K562 (cell line): ENCODE data around the gene TIMM10. TPM values are rescaled to one million over a fixed set of nuclear protein-coding genes. Genes with fewer than 3 reads are reported as not detected.

Source experiments
- CC2D1A ChIP-seq: fragments of 450-650 bp; IDR thresholded peaks from 2 replicates; pipeline ENCODE4 v1.6.1; 2017; ENCODE audit warnings: mild to moderate bottlenecking
- ETS2 ChIP-seq: IDR thresholded peaks from 2 replicates; pipeline ENCODE4 v1.6.1; 2016; ENCODE audit warnings: borderline replicate concordance, missing genetic modification characterization, mild to moderate bottlenecking, moderate library complexity, missing compliant biosample characterization; ENCODE audit not compliant: poor library complexity, severe bottlenecking
- GABPB2 ChIP-seq: fragments of 250-450 bp; sonication (Bioruptor Pico); conservative IDR thresholded peaks from 2 replicates; pipeline ENCODE4 v1.5.1; 2021; ENCODE audit warnings: mild to moderate bottlenecking
- HEY1 ChIP-seq: fragments of 250-450 bp; sonication (Bioruptor Pico); IDR thresholded peaks from 2 replicates; pipeline ENCODE4 v1.5.0; 2020; ENCODE audit warnings: mild to moderate bottlenecking, moderate library complexity, borderline replicate concordance
- ILF3 ChIP-seq: fragments of 450-650 bp; IDR thresholded peaks from 2 replicates; pipeline ENCODE4 v1.6.1; 2018; ENCODE audit warnings: antibody characterized with exemption, mild to moderate bottlenecking, moderate library complexity, borderline replicate concordance
- IRF2 ChIP-seq: sonication (generic); formaldehyde crosslinking; IDR thresholded peaks from 2 replicates; pipeline ENCODE4 v1.8.1; 2022; ENCODE audit warnings: mild to moderate bottlenecking, missing genetic modification reagents
- POLR2AphosphoS5 ChIP-seq: IDR thresholded peaks from 2 replicates; pipeline ENCODE4 v1.6.1; 2011; ENCODE audit warnings: mild to moderate bottlenecking, low read depth, low read length, moderate library complexity; ENCODE audit not compliant: control insufficient read depth, insufficient read depth
- SMAD3 ChIP-seq: fragments of 450-650 bp; formaldehyde crosslinking; conservative IDR thresholded peaks from 2 replicates; pipeline ENCODE4 v1.4.0; 2020; ENCODE audit warnings: mild to moderate bottlenecking
- SMARCA4 ChIP-seq: fragments of 450-650 bp; IDR thresholded peaks from 2 replicates; pipeline ENCODE4 v1.6.1; 2016
- U2AF1 ChIP-seq: fragments of 200-400 bp; formaldehyde crosslinking; optimal IDR thresholded peaks from 2 replicates; pipeline ENCODE3; 2017; ENCODE audit warnings: mild to moderate bottlenecking, low read depth, low read length, moderate library complexity
- ZBTB17 ChIP-seq: fragments of 450-650 bp; formaldehyde crosslinking; IDR thresholded peaks from 2 replicates; pipeline ENCODE4 v1.4.0; 2020; ENCODE audit warnings: mild to moderate bottlenecking
- ZNF766 ChIP-seq: fragments of 200-800 bp; sonication (Bioruptor generic); conservative IDR thresholded peaks from 2 replicates; pipeline ENCODE4 v1.6.1; 2016; ENCODE audit warnings: missing genetic modification characterization, missing compliant biosample characterization
- polyA plus RNA-seq, 8 experiments: library from polyadenylated mRNA; depleted of rRNA in 4 of 8; stranded (reverse) in 5 of 8; unstranded in 3 of 8; fragments of >200 nt; fragmentation: Nextera tagmentation in 2 of 8; fragmentation: Illumina TruSeq in 1 of 8; extraction: Ambion mirVana in 2 of 8; extraction: Trizol in 1 of 8; gene quantifications; 2 replicates each; pipeline versions ENCODE4 v1.2.1 to v1.2.3, GENCODE V29; 2011 to 2014; ENCODE audit warnings: inconsistent platforms in 1 of 8, missing spikeins in 1 of 8
- total RNA-seq, 7 experiments: library from RNA; depleted of rRNA in 6 of 7; stranded (reverse); fragments of >200 nt in 6 of 7; fragmentation: Illumina TruSeq in 2 of 7; extraction: Trizol in 2 of 7; gene quantifications; 2 replicates each; pipeline versions ENCODE4 v1.2.1 to v1.2.3, GENCODE V29; 2011 to 2021; ENCODE audit warnings: low replicate concordance in 1 of 7
- TF ChIP-seq, protein P1 (sequence below): sonication (generic); formaldehyde crosslinking; IDR thresholded peaks from 2 replicates; pipeline ENCODE4 v1.8.0; 2022; ENCODE audit warnings: mild to moderate bottlenecking, missing genetic modification reagents, borderline replicate concordance

TIMM10 gene
- total and polyA plus RNA-seq, 9 of the 15 experiments (the other 6 are each of a cell fraction or from before 2014, with no cell fraction given), result 109 to 553 (median 172) TPM

DNA sequence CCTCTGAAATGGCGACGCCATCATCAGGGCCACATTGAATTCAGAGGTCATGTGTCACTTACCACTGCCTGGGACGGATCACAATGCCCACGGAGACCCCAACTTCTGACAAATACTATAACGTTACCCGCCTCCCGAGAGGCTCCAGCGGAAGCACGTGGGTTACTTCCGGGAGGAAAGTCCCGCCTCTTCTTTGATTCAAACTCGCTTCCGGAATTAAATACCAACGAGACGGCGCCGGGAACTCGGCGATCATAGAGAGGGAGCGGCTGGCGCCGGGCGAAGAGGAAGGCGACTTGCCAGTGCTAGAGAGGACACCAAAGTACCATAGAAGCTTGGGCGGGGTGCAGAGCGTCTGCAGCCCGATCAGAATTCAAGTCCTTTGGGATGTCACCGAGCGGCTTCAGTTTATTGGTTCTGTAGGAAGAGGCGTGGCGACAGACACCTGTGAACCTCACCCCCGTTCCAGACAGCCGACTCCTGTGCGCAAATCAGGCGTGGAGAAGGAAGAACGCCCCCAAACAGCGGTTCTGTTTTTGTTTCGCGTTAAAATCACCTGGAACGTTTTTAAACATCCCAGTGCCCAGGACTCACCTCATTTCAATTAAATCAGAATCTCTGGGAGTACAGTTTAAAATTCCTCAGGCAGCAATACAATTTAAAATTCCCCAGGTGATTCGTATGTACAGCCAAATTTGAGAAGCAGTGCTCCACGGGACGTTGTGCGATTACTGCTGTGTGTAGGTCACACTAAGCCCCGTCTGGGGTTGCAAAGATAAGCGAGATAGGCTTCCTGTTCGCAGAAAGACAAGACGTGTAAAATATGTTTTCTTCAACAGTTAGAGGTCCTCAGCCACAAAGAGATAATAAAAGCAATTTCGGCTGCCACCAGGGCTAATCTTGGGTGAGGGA, at the start of gene TIMM10 (continued):
- TF ChIP-seq, protein P1, sequence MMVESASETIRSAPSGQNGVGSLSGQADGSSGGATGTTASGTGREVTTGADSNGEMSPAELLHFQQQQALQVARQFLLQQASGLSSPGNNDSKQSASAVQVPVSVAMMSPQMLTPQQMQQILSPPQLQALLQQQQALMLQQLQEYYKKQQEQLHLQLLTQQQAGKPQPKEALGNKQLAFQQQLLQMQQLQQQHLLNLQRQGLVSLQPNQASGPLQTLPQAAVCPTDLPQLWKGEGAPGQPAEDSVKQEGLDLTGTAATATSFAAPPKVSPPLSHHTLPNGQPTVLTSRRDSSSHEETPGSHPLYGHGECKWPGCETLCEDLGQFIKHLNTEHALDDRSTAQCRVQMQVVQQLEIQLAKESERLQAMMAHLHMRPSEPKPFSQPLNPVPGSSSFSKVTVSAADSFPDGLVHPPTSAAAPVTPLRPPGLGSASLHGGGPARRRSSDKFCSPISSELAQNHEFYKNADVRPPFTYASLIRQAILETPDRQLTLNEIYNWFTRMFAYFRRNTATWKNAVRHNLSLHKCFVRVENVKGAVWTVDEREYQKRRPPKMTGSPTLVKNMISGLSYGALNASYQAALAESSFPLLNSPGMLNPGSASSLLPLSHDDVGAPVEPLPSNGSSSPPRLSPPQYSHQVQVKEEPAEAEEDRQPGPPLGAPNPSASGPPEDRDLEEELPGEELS (CRISPR knock-in tag), result no peak
- TF ChIP-seq SMARCA4 (peak; percentile 96), POLR2AphosphoS5 (peak; percentile 88), U2AF1 (no peak), ILF3 (no peak), HEY1 (CRISPR knock-in tag) (no peak), ETS2 (tag) (no peak), GABPB2 (CRISPR knock-in tag) (0 out of 2 replicates have a peak, but pooled peaks have one; percentile 56), ZNF766 (CRISPR knock-in tag) (no peak), ZBTB17 (no peak), CC2D1A (peak; percentile 12; the same call in 1 of the 2 replicates), IRF2 (no peak), SMAD3 (no peak)
- TF ChIP-seq, all 486 proteins: peak for 163
